HepG2 (cell line): ENCODE data around the gene CPSF4. TPM values are rescaled to one million over a fixed set of nuclear protein-coding genes. Genes with fewer than 3 reads are reported as not detected.

ENCODE experiments used
- ATAC-seq: fragments of 200-7000 bp; cut with Tn5 transposase; 3 replicates; pipeline ENCODE4 v1.9.1; 2020; ENCODE audit warnings: mild to moderate bottlenecking, moderate library complexity
- BruUV-seq: library from RNA; stranded (reverse); fragments of 400-500 nt; replicated peaks from 2 replicates; lab custom pipeline; 2021; lab: Mats Ljungman, UMichigan
- CTCF ChIA-PET: fragments of 300-600 bp; formaldehyde crosslinking; extraction: SDS; loops from one replicate; lab custom pipeline; 2021; ENCODE audit warnings: low total read pairs, inconsistent platforms, low intra/inter-chr PET ratio; lab: Yijun Ruan, JAX
- POLR2A ChIA-PET: fragments of 350-600 bp; sonication (Branson Sonifier 250); formaldehyde crosslinking; loops from one replicate; lab custom pipeline; 2020; ENCODE audit warnings: antibody characterized with exemption, inconsistent platforms; lab: Yijun Ruan, JAX
- DNase-seq: peaks from one replicate; pipeline ENCODE4 v3.0.0-alpha.2; 2015; ENCODE audit warnings: low spot score
- FAIRE-seq: peaks from 3 replicates; lab custom pipeline; 2011; peaks lifted over from hg19 to GRCh38; lab: Jason Lieb, UNC
- H2AFZ ChIP-seq: one replicate; pipeline ENCODE4 v1.6.1; 2011; ENCODE audit warnings: low read length, inconsistent platforms
- H3K27ac ChIP-seq: fragments of 300-600 bp; 3 replicates; pipeline ENCODE4 v1.8.0; 2011; ENCODE audit warnings: mixed run types, mild to moderate bottlenecking, mixed read lengths, low read length, inconsistent platforms; ENCODE audit not compliant: insufficient read depth; ENCODE audit errors: extremely low read length
- H3K27me3 ChIP-seq, 2 experiments: fragments of 200-600 bp in 1 of 2; 2 replicates in 1 of 2; 3 replicates in 1 of 2; pipeline versions ENCODE4 v1.6.0 to v1.8.0; 2011; ENCODE audit warnings: low read length in 2 of 2, mild to moderate bottlenecking in 2 of 2, moderate library complexity in 2 of 2, inconsistent platforms in 1 of 2; ENCODE audit not compliant: insufficient read depth in 2 of 2, control insufficient read depth in 1 of 2
- H3K36me3 ChIP-seq, 2 experiments: fragments of 200-600 bp in 1 of 2; replicated peaks in 1 of 2; 2 replicates in 1 of 2; 3 replicates in 1 of 2; pipeline versions ENCODE4 v1.5.1 to v1.8.0; 2011; ENCODE audit warnings: low read length in 2 of 2, inconsistent platforms in 1 of 2; ENCODE audit not compliant: insufficient read depth in 2 of 2, control insufficient read depth in 1 of 2
- H3K4me1 ChIP-seq: 2 replicates; pipeline ENCODE4 v1.5.1; 2012; ENCODE audit warnings: low read length, inconsistent platforms; ENCODE audit not compliant: insufficient read depth
- H3K4me2 ChIP-seq: 2 replicates; pipeline ENCODE4 v1.6.0; 2011; ENCODE audit warnings: low read depth, low read length, inconsistent platforms
- H3K4me3 ChIP-seq, 3 experiments: fragments of 200-600 bp in 1 of 3; sonication (generic), shearing (Covaris generic) in 1 of 3; replicated peaks in 1 of 3; 2 replicates each; pipeline ENCODE4 v1.5.1; 2011 to 2016; ENCODE audit warnings: low read length in 3 of 3, inconsistent platforms in 2 of 3, low read depth in 2 of 3, mild to moderate bottlenecking in 2 of 3, control low read depth in 1 of 3, mixed read lengths in 1 of 3; ENCODE audit not compliant: insufficient read depth in 1 of 3
- H3K79me2 ChIP-seq: one replicate; pipeline ENCODE4 v1.6.1; 2011; ENCODE audit warnings: low read length, inconsistent platforms; ENCODE audit not compliant: insufficient read depth
- H3K9ac ChIP-seq: 2 replicates; pipeline ENCODE4 v1.6.0; 2011; ENCODE audit warnings: mild to moderate bottlenecking, low read depth, low read length, inconsistent platforms; ENCODE audit not compliant: insufficient read depth
- H3K9me3 ChIP-seq: 2 replicates; pipeline ENCODE4 v1.5.1; 2012; ENCODE audit warnings: mild to moderate bottlenecking, low read length
- H4K20me1 ChIP-seq: 2 replicates; pipeline ENCODE4 v1.6.0; 2011; ENCODE audit warnings: inconsistent platforms, mild to moderate bottlenecking, low read length, moderate library complexity; ENCODE audit not compliant: insufficient read depth
- CENPX ChIP-seq: sonication (generic); formaldehyde crosslinking; IDR thresholded peaks from 2 replicates; pipeline ENCODE4 v1.9.0; 2021; ENCODE audit warnings: mild to moderate bottlenecking, missing genetic modification reagents, moderate library complexity
- DPF2 ChIP-seq: sonication (generic); formaldehyde crosslinking; IDR thresholded peaks from 2 replicates; pipeline ENCODE4 v1.4.0; 2020; ENCODE audit warnings: mild to moderate bottlenecking, low read depth, missing genetic modification reagents, borderline replicate concordance
- JUNB ChIP-seq: sonication (generic); formaldehyde crosslinking; IDR thresholded peaks from 2 replicates; pipeline ENCODE4 v1.8.0; 2022; ENCODE audit warnings: missing genetic modification reagents, mild to moderate bottlenecking, borderline replicate concordance
- MAF1 ChIP-seq: sonication (generic); formaldehyde crosslinking; IDR thresholded peaks from 2 replicates; pipeline ENCODE4 v1.5.0; 2020; ENCODE audit warnings: missing genetic modification reagents, borderline replicate concordance
- PHF5A ChIP-seq: IDR thresholded peaks from one replicate; pipeline ENCODE4 v1.6.1; 2018; ENCODE audit warnings: low read depth, missing genetic modification reagents; ENCODE audit not compliant: unreplicated experiment
- RFXANK ChIP-seq: IDR thresholded peaks from 2 replicates; pipeline ENCODE4 v1.6.1; 2016
- SAFB2 ChIP-seq: sonication (generic); formaldehyde crosslinking; IDR thresholded peaks from 2 replicates; pipeline ENCODE4 v1.5.1; 2020; ENCODE audit warnings: missing genetic modification reagents, low read depth, mild to moderate bottlenecking, borderline replicate concordance
- SMC3 ChIP-seq: IDR thresholded peaks from 2 replicates; pipeline ENCODE4 v1.6.1; 2011; ENCODE audit warnings: low read length, improper control_type of control experiment
- TOE1 ChIP-seq: sonication (generic); formaldehyde crosslinking; IDR thresholded peaks from 2 replicates; pipeline ENCODE4 v1.4.0; 2020; ENCODE audit warnings: mild to moderate bottlenecking, missing genetic modification reagents
- TRIM24 ChIP-seq: sonication (generic); formaldehyde crosslinking; IDR thresholded peaks from 2 replicates; pipeline ENCODE4 v1.8.0; 2022; ENCODE audit warnings: mild to moderate bottlenecking, missing genetic modification reagents
- ZFP36L2 ChIP-seq: sonication (generic); formaldehyde crosslinking; IDR thresholded peaks from 2 replicates; pipeline ENCODE4 v1.4.0; 2020; ENCODE audit warnings: missing genetic modification reagents
- ZFP62 ChIP-seq: sonication (generic); formaldehyde crosslinking; IDR thresholded peaks from 2 replicates; pipeline ENCODE4 v1.4.0; 2020; ENCODE audit warnings: missing genetic modification reagents
- ZKSCAN8 ChIP-seq: IDR thresholded peaks from 2 replicates; pipeline ENCODE4 v1.6.1; 2016; ENCODE audit warnings: borderline replicate concordance, missing genetic modification reagents, missing compliant biosample characterization
- ZMYM2 ChIP-seq: sonication (generic); formaldehyde crosslinking; IDR thresholded peaks from 2 replicates; pipeline ENCODE4 v1.8.0; 2022; ENCODE audit warnings: mild to moderate bottlenecking, missing genetic modification reagents
- ZMYM3 ChIP-seq: sonication (generic); formaldehyde crosslinking; IDR thresholded peaks from 2 replicates; pipeline ENCODE4 v1.5.1; 2020; ENCODE audit warnings: mild to moderate bottlenecking, missing genetic modification reagents
- WGBS: methylation state at CpG from one replicate; pipeline ENCODE4 v1.1.6; 2017; ENCODE audit warnings: low lambda C conversion rate; 5-methylcytosine and 5-hydroxymethylcytosine counted together
- in situ Hi-C: cut with HindIII; loops from 2 replicates; pipeline ENCODE4 v1.10.0; 2017; ENCODE audit warnings: low pct_unique_long_range_greater_than_20kb; ENCODE audit not compliant: extremely low pct_ligation_motif_present
- intact Hi-C: fragments of 100-400 bp; cut with micrococcal nuclease; formaldehyde crosslinking; loops from one replicate; pipeline ENCODE4 v1.10.0; 2022; ENCODE audit not compliant: unreplicated experiment
- polyA plus RNA-seq, 8 experiments: library from polyadenylated mRNA; depleted of rRNA in 3 of 8; stranded (reverse) in 7 of 8; unstranded in 1 of 8; fragments of >200 nt; fragmentation: Illumina TruSeq in 4 of 8; extraction: Trizol in 4 of 8; gene quantifications; 2 replicates each; pipeline versions ENCODE4 v1.2.1 to v1.2.3, GENCODE V29; 2011 to 2016; ENCODE audit warnings: low read depth in 4 of 8, missing spikeins in 1 of 8, mixed read lengths in 1 of 8; ENCODE audit not compliant: insufficient read depth in 1 of 8
- total RNA-seq, 5 experiments: library from RNA; depleted of rRNA; stranded (reverse); fragments of >200 nt; fragmentation: Illumina TruSeq; extraction: Trizol; gene quantifications; 2 replicates each; pipeline ENCODE4 v1.2.3, GENCODE V29; 2016; ENCODE audit warnings: low read depth in 1 of 5
- TF ChIP-seq, protein P1 (sequence below): sonication (generic); formaldehyde crosslinking; IDR thresholded peaks from 2 replicates; pipeline ENCODE4 v1.5.0; 2020; ENCODE audit warnings: mild to moderate bottlenecking, missing genetic modification reagents
- TF ChIP-seq, protein P2 (sequence below): sonication (generic); formaldehyde crosslinking; IDR thresholded peaks from 2 replicates; pipeline ENCODE4 v1.8.1; 2023; ENCODE audit warnings: missing genetic modification reagents, inconsistent platforms, borderline replicate concordance
- TF ChIP-seq, protein P3 (sequence below): sonication (generic); formaldehyde crosslinking; IDR thresholded peaks from 2 replicates; pipeline ENCODE4 v1.4.0; 2020; ENCODE audit warnings: mild to moderate bottlenecking, low read depth, missing genetic modification reagents

CPSF4 gene
- total and polyA plus RNA-seq, 2 of the 13 experiments (the other 11 are each of a cell fraction or from before 2014, with no cell fraction given) = 34.1 to 49.6 TPM

DNA sequence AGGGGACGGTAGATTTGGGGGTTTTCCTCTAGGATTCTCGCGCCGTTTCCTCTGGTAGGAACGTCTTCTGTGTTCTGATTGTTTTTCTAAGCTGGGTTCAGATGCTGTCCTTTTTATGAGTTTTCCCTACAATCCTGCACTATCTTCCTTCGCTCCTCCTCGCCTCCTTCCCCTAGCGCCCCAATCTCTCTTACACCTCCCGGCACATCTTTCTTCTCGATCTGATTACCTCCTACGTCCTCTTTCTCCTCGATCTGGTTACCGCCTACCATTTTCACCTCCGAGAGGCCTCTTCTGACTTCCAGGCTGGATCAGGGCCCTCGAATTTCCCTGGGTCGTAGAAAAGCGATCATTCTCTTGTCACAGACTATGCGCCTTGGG, 29.6 kb upstream of the CPSF4 start (continued):
- TF ChIP-seq CENPX (CRISPR knock-in tag) (no peak), ZKSCAN8 (CRISPR knock-in tag) (no peak), ZMYM2 (CRISPR knock-in tag) (no peak), ZMYM3 (CRISPR knock-in tag) (no peak), SMC3 (no peak), TRIM24 (CRISPR knock-in tag) (no peak), TOE1 (CRISPR knock-in tag) (no peak; the same call in 1 of the 2 replicates), DPF2 (0 out of 2 replicates have a peak, but pooled peaks have one; percentile 5), RFXANK (CRISPR knock-in tag) (peak; percentile 5; the same call in 1 of the 2 replicates)

DNA sequence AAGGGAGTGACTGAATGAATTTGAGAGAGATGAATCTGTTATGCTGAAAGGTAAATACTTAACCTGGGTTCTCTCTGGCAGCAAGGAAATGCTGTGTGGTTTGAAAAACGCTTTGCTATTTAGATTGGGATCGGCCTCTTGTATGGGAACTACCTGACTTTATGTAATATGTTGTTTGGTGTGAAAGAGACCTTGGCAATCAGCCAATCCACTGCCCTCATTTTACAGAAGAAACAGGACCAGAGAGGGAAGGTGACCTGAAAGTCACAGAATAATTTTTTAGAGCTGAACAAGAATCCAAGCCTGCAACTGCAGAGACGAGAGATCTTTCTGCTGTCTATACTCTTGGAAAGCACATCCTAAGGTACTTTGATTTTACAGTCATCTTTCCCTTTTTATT, 28.9 kb upstream of the CPSF4 start:
- intact Hi-C loops = loop anchor here (2.0 to 5.0 kb wide), 2 partner anchors 38 to 55 kb away; partner anchors contain the start of gene ARPC1B
- ATAC-seq = no peak
- H3K27me3 ChIP-seq = peaks cover 0 to 4% of the 10 kb centered on the region in 2 experiments; a peak in 2 of 5 replicates
- H3K4me3 ChIP-seq = peak overlapping the region; percentile 80 to 100 (median 93)
- H3K79me2 ChIP-seq = peaks cover 56% of the 10 kb centered on the region
- POLR2A ChIA-PET = interaction anchor here (1.4 to 1.8 kb wide), 5 partner anchors 8 to 198 kb away, joined by 3 to 8 read pairs (median 6); partner anchors contain the start of gene ARPC1A
- peaks cover 41% of the 10 kb centered on the region for H3K4me1 ChIP-seq
- CTCF ChIA-PET = no interaction called here
- no peak for DNase-seq
- no TSS peak for BruUV-seq
- 16% methylated on average over 3 of the region's 3 CpGs for WGBS
- in situ Hi-C loops = no loop called here
- no peak overlapping the region for H2AFZ ChIP-seq
- H4K20me1 ChIP-seq = peaks cover 5% of the 10 kb centered on the region; the same call in 1 of the 2 replicates
- peaks cover 8 to 43% of the 10 kb centered on the region in 2 experiments for H3K36me3 ChIP-seq
- FAIRE-seq = no peak
- H3K27ac ChIP-seq = peak overlapping the region; percentile 98
- H3K9ac ChIP-seq = peak overlapping the region; percentile 99
- H3K9me3 ChIP-seq = no peaks in the 10 kb centered on the region
- H3K4me2 ChIP-seq = peak overlapping the region; percentile 84
- TF ChIP-seq SAFB2 (CRISPR knock-in tag) (no peak), ZFP62 (CRISPR knock-in tag) (no peak), MAF1 (CRISPR knock-in tag) (no peak), PHF5A (CRISPR knock-in tag) (no peak), ZFP36L2 (CRISPR knock-in tag) (no peak), JUNB (CRISPR knock-in tag) (no peak)
- TF ChIP-seq, protein P1, sequence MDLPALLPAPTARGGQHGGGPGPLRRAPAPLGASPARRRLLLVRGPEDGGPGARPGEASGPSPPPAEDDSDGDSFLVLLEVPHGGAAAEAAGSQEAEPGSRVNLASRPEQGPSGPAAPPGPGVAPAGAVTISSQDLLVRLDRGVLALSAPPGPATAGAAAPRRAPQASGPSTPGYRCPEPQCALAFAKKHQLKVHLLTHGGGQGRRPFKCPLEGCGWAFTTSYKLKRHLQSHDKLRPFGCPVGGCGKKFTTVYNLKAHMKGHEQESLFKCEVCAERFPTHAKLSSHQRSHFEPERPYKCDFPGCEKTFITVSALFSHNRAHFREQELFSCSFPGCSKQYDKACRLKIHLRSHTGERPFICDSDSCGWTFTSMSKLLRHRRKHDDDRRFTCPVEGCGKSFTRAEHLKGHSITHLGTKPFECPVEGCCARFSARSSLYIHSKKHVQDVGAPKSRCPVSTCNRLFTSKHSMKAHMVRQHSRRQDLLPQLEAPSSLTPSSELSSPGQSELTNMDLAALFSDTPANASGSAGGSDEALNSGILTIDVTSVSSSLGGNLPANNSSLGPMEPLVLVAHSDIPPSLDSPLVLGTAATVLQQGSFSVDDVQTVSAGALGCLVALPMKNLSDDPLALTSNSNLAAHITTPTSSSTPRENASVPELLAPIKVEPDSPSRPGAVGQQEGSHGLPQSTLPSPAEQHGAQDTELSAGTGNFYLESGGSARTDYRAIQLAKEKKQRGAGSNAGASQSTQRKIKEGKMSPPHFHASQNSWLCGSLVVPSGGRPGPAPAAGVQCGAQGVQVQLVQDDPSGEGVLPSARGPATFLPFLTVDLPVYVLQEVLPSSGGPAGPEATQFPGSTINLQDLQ (CRISPR knock-in tag) = no peak
- TF ChIP-seq, protein P2, sequence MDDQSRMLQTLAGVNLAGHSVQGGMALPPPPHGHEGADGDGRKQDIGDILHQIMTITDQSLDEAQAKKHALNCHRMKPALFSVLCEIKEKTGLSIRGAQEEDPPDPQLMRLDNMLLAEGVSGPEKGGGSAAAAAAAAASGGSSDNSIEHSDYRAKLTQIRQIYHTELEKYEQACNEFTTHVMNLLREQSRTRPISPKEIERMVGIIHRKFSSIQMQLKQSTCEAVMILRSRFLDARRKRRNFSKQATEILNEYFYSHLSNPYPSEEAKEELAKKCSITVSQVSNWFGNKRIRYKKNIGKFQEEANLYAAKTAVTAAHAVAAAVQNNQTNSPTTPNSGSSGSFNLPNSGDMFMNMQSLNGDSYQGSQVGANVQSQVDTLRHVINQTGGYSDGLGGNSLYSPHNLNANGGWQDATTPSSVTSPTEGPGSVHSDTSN = no peak
- TF ChIP-seq, protein P3, sequence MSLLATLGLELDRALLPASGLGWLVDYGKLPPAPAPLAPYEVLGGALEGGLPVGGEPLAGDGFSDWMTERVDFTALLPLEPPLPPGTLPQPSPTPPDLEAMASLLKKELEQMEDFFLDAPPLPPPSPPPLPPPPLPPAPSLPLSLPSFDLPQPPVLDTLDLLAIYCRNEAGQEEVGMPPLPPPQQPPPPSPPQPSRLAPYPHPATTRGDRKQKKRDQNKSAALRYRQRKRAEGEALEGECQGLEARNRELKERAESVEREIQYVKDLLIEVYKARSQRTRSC = no peak
